ENCODE results near the gene VIPR2. TPM values are rescaled to one million over a fixed set of nuclear protein-coding genes. Genes with fewer than 3 reads are reported as not detected.

VIPR2 gene
- total RNA-seq, 1 donor from 2014 or later: 0.92 TPM

GRCh38 chr7:159050704-159051103 is 94.0 kb downstream of the VIPR2 start:
- no peaks in the 10 kb centered on the region for H3K27me3 Mint-ChIP-seq (ENCODE audit: insufficient read depth, low read depth)
- H3K4me1 ChIP-seq: no peaks in the 10 kb centered on the region
- H3K27ac ChIP-seq: no peak overlapping the region
- H2AFZ ChIP-seq (replicated peaks): no peak overlapping the region
- no peaks in the 10 kb centered on the region for H3K79me2 ChIP-seq (ENCODE audit: low read depth)
- TF ChIP-seq EZH2phosphoT487 (IDR thresholded peaks at IDR 0.05): no peak
- no peaks in the 10 kb centered on the region for H3K9me3 ChIP-seq (ENCODE audit: low read depth)
- H4K20me1 ChIP-seq (ENCODE audit: low read depth): no peaks in the 10 kb centered on the region
- no peaks in the 10 kb centered on the region for H3K36me3 Mint-ChIP-seq
- DNase-seq (ENCODE audit: low spot score): no peak
- no peak overlapping the region for H3K9ac ChIP-seq
- H3K4me3 Mint-ChIP-seq: no peak overlapping the region
- peaks cover 9% of the 10 kb centered on the region for H3K9me3 Mint-ChIP-seq
- H3K4me2 ChIP-seq: no peak overlapping the region
- no peaks in the 10 kb centered on the region for H3F3A ChIP-seq (ENCODE audit: low read depth)
- no peaks in the 10 kb centered on the region for H3K27me3 ChIP-seq
- H3K36me3 ChIP-seq: no peaks in the 10 kb centered on the region
- no peak overlapping the region for H3K4me3 ChIP-seq
- H3K27ac Mint-ChIP-seq: no peak overlapping the region
- H3K4me1 Mint-ChIP-seq: no peaks in the 10 kb centered on the region

DNA sequence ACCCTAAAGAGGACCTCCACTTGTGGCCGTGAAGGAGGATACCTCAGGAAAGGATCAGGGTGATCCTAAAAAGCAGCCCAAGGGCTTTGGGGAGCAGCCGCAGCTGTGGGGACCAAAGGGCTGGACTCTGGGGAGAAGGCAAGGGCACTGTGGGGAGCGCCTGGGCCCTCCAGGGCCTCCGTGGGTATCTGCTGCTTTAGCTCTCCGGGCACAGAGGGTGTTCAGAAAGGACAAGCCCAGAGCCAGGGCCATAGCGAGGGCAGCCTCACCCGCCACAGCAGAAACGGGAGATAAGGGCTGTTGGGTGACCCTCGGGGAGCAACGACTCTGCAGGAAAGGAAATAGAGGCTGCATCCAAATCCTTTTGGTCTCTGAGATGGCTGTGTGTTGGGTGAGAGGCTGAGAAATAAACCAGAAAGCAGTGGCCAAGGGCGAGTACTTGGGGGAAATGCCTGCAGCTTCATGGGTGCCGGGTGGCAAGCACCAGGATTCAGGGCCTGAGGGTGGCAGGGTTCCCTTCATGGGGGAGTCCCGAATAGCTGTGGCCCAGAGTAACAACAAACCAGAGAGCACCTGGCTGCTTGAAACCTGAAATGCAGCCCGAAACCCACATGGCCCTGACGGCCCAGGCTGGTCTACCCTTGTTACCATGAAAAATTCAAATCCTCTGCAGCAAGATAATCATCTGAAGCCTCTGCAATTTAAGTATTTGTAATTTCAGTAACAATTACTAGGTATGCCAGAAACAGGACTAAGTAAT is 95.2 kb downstream of the VIPR2 start:
- H3K27me3 ChIP-seq: no peaks in the 10 kb centered on the region
- H3K4me1 ChIP-seq: no peaks in the 10 kb centered on the region
- no peak for TF ChIP-seq EZH2 (IDR thresholded peaks at IDR 0.05)
- TF ChIP-seq CTCF (IDR thresholded peaks at IDR 0.05): no peak
- H3K27me3 Mint-ChIP-seq (ENCODE audit: insufficient read depth, low read depth): no peaks in the 10 kb centered on the region
- H3K27ac Mint-ChIP-seq: no peak overlapping the region
- no peak overlapping the region for H3K4me3 Mint-ChIP-seq
- H3K9ac ChIP-seq: no peak overlapping the region
- no peak for DNase-seq (ENCODE audit: low spot score)
- H2AFZ ChIP-seq (replicated peaks): no peak overlapping the region
- no peaks in the 10 kb centered on the region for H3K4me1 Mint-ChIP-seq
- H3K9me3 Mint-ChIP-seq: peaks cover 10% of the 10 kb centered on the region
- H3K36me3 Mint-ChIP-seq: no peaks in the 10 kb centered on the region
- H3K36me3 ChIP-seq: no peaks in the 10 kb centered on the region
- no peak overlapping the region for H3K4me3 ChIP-seq
- no peak overlapping the region for H3K4me2 ChIP-seq
- no peaks in the 10 kb centered on the region for H3K9me3 ChIP-seq (ENCODE audit: low read depth)
- no peaks in the 10 kb centered on the region for H3K79me2 ChIP-seq (ENCODE audit: low read depth)
- H4K20me1 ChIP-seq (ENCODE audit: low read depth): no peaks in the 10 kb centered on the region
- H3F3A ChIP-seq (ENCODE audit: low read depth): no peaks in the 10 kb centered on the region
- no peak overlapping the region for H3K27ac ChIP-seq

DNA sequence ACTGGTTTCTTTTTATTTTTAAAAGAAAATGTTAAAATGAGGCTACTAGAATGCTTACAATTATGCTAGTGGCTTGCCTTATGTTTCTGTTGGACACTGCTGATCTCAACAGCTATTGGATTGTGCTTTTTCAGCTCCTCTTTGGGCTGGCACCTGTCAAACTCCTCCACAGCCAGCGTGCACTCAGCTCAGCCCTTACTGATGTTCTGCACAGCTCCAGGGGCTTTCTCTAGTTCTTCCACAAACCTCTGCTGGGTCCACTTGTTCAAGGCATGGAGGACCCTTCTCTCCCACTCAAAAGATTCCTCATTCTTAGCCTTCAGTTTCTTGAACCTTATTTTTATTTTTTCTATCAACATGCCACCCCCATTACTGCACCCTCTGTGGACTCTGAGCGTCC is 96.0 kb downstream of the VIPR2 start:
- Mint-ChIP-seq H3K9me3 (peaks cover 12% of the 10 kb centered on the region), H3K27ac (no peak overlapping the region), H3K4me3 (no peak overlapping the region), H3K4me1 (no peaks in the 10 kb centered on the region), H3K27me3 (ENCODE audit: insufficient read depth, low read depth) (no peaks in the 10 kb centered on the region), H3K36me3 (no peaks in the 10 kb centered on the region)
- no peak for DNase-seq (ENCODE audit: low spot score)
- Histone ChIP-seq H3K4me1 (no peaks in the 10 kb centered on the region), H3K4me2 (no peak overlapping the region), H3K27me3 (no peaks in the 10 kb centered on the region), H3K9ac (no peak overlapping the region), H3K27ac (no peak overlapping the region), H3K79me2 (ENCODE audit: low read depth) (no peaks in the 10 kb centered on the region), H4K20me1 (ENCODE audit: low read depth) (no peaks in the 10 kb centered on the region), H3F3A (ENCODE audit: low read depth) (no peaks in the 10 kb centered on the region), H3K36me3 (no peaks in the 10 kb centered on the region), H2AFZ (replicated peaks) (no peak overlapping the region), H3K9me3 (ENCODE audit: low read depth) (no peaks in the 10 kb centered on the region), H3K4me3 (no peak overlapping the region)
- no peak for TF ChIP-seq CTCF (IDR thresholded peaks at IDR 0.05)
- no peak for TF ChIP-seq EZH2 (IDR thresholded peaks at IDR 0.05)
- no peak for TF ChIP-seq EZH2phosphoT487 (IDR thresholded peaks at IDR 0.05)

GRCh38 chr7:159047536-159047935 is 97.1 kb downstream of the VIPR2 start:
- peaks cover 16% of the 10 kb centered on the region for H3K9me3 Mint-ChIP-seq
- Histone ChIP-seq H3K4me3 (no peak overlapping the region), H2AFZ (replicated peaks) (no peak overlapping the region), H3K27ac (no peak overlapping the region), H3K9ac (no peak overlapping the region), H3F3A (ENCODE audit: low read depth) (no peaks in the 10 kb centered on the region), H4K20me1 (ENCODE audit: low read depth) (no peaks in the 10 kb centered on the region), H3K36me3 (no peaks in the 10 kb centered on the region), H3K4me2 (no peak overlapping the region), H3K9me3 (ENCODE audit: low read depth) (no peaks in the 10 kb centered on the region), H3K79me2 (ENCODE audit: low read depth) (no peaks in the 10 kb centered on the region), H3K4me1 (no peaks in the 10 kb centered on the region), H3K27me3 (no peaks in the 10 kb centered on the region)
- no peaks in the 10 kb centered on the region for H3K4me1 Mint-ChIP-seq
- DNase-seq (ENCODE audit: low spot score): no peak
- H3K27ac Mint-ChIP-seq: no peak overlapping the region
- no peaks in the 10 kb centered on the region for H3K27me3 Mint-ChIP-seq (ENCODE audit: insufficient read depth, low read depth)
- H3K4me3 Mint-ChIP-seq: no peak overlapping the region
- TF ChIP-seq CTCF (IDR thresholded peaks at IDR 0.05) (no peak), EZH2 (IDR thresholded peaks at IDR 0.05) (no peak), EZH2phosphoT487 (IDR thresholded peaks at IDR 0.05) (no peak)
- H3K36me3 Mint-ChIP-seq: no peaks in the 10 kb centered on the region
